CD4-positive, alpha-beta memory T cell (primary cell): ENCODE results near the gene UBE2Q2. TPM values are rescaled to one million over a fixed set of nuclear protein-coding genes. Genes with fewer than 3 reads are reported as not detected.

Experiments
- CTCF ChIA-PET: fragments of 350-600 bp; sonication (Branson Sonifier 250); formaldehyde crosslinking; loops from one replicate; lab custom pipeline; 2021; ENCODE audit warnings: inconsistent platforms; ENCODE audit not compliant: partially characterized antibody; lab: Charles Lee
- POLR2A ChIA-PET: fragments of 350-600 bp; sonication (Branson Sonifier 250); formaldehyde crosslinking; loops from one replicate; lab custom pipeline; 2021; ENCODE audit not compliant: partially characterized antibody; lab: Charles Lee
- DNase-seq, 5 donors: peaks; one replicate each; pipeline versions ENCODE4 v3.0.0 to v3.0.0-alpha.2; 2020 to 2022; ENCODE audit warnings: mixed read lengths in 1 of 5
- H3K27ac ChIP-seq: one replicate; pipeline ENCODE4 v1.7.0; 2013; ENCODE audit warnings: low read depth, low read length
- H3K27me3 ChIP-seq: 2 replicates; pipeline ENCODE4 v1.7.0; 2013; ENCODE audit warnings: mild to moderate bottlenecking, low read length, moderate library complexity; ENCODE audit not compliant: insufficient read depth
- H3K36me3 ChIP-seq: 2 replicates; pipeline ENCODE4 v1.7.0; 2013; ENCODE audit warnings: mild to moderate bottlenecking, low read length, moderate library complexity; ENCODE audit not compliant: insufficient read depth
- H3K4me1 ChIP-seq: 2 replicates; pipeline ENCODE4 v1.7.0; 2013; ENCODE audit warnings: mild to moderate bottlenecking, low read length, moderate library complexity; ENCODE audit not compliant: insufficient read depth
- H3K4me3 ChIP-seq, 2 donors: one replicate each; pipeline ENCODE4 v1.7.0; 2013; ENCODE audit warnings: low read length in 2 of 2, mild to moderate bottlenecking in 1 of 2
- H3K9me3 ChIP-seq, 2 donors: one replicate each; pipeline ENCODE4 v1.7.0; 2013; ENCODE audit warnings: low read length in 2 of 2, control low read depth in 1 of 2; ENCODE audit not compliant: control insufficient read depth in 1 of 2
- H3K27ac Mint-ChIP-seq, 7 donors: one replicate each; pipeline ENCODE4 v1.8.0; 2020 to 2021; ENCODE audit warnings: mixed read lengths in 7 of 7, mild to moderate bottlenecking in 6 of 7, inconsistent platforms in 3 of 7, moderate library complexity in 3 of 7
- H3K27me3 Mint-ChIP-seq, 2 donors: one replicate each; pipeline ENCODE4 v1.8.0; 2020 to 2021; ENCODE audit warnings: mixed read lengths in 2 of 2
- H3K36me3 Mint-ChIP-seq, 2 donors: one replicate each; pipeline ENCODE4 v1.8.0; 2020 to 2021; ENCODE audit warnings: mixed read lengths in 2 of 2, inconsistent platforms in 1 of 2, mild to moderate bottlenecking in 1 of 2
- H3K4me1 Mint-ChIP-seq, 4 donors: one replicate each; pipeline ENCODE4 v1.8.0; 2020 to 2021; ENCODE audit warnings: mixed read lengths in 4 of 4, mild to moderate bottlenecking in 1 of 4
- H3K4me3 Mint-ChIP-seq, 8 donors: one replicate each; pipeline ENCODE4 v1.8.0; 2020 to 2021; ENCODE audit warnings: mixed read lengths in 8 of 8, mild to moderate bottlenecking in 7 of 8, moderate library complexity in 6 of 8, inconsistent platforms in 3 of 8
- H3K9me3 Mint-ChIP-seq, 8 donors: one replicate each; pipeline ENCODE4 v1.8.0; 2020 to 2021; ENCODE audit warnings: mixed read lengths in 8 of 8, mild to moderate bottlenecking in 5 of 8, inconsistent platforms in 3 of 8, moderate library complexity in 1 of 8
- intact Hi-C: fragments of 100-400 bp; cut with micrococcal nuclease; formaldehyde crosslinking; loops from one replicate; pipeline ENCODE4 v1.15.1; 2023
- polyA plus RNA-seq, 2 donors: library from polyadenylated mRNA; unstranded; fragments of 300-500 nt; fragmentation: Illumina TruSeq; gene quantifications; one replicate each; pipeline ENCODE4 v1.2.3, GENCODE V29; 2021
- total RNA-seq, 2 experiments: library from RNA; stranded (reverse); gene quantifications; one replicate each; pipeline ENCODE4 v1.2.3, GENCODE V29; 2021

The UBE2Q2 gene
- total and polyA plus RNA-seq, 4 experiments from 2014 or later, result 38.0 to 67.1 (median 50.9) TPM

DNA sequence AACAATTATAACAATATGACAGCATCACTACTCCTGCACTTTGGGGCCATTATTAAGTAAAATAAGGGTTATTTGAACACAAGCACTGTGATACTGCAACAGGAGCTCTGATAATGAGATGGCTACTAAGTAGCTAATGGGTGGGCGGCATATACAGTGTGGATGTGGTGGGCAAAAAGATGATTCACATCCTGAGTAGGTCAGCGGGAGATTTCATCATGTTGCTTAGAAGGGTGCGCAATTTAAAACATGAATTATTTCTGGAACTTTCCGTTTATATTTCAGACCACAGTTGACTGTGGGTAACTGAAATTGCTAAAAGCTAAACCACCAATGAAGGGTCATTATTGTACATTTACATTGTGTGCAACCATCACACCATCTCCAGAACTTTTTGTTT is 102.7 kb downstream of the UBE2Q2 start:
- H3K36me3 Mint-ChIP-seq, result no peaks in the 10 kb centered on the region
- no peak for DNase-seq
- H3K27me3 ChIP-seq, result no peaks in the 10 kb centered on the region
- no peaks in the 10 kb centered on the region for H3K9me3 ChIP-seq
- H3K4me1 Mint-ChIP-seq, result no peaks in the 10 kb centered on the region
- no peaks in the 10 kb centered on the region for H3K36me3 ChIP-seq
- no peak overlapping the region for H3K27ac Mint-ChIP-seq
- no peak overlapping the region for H3K27ac ChIP-seq
- H3K9me3 Mint-ChIP-seq, result peaks cover 0 to 2% (median 0%) of the 10 kb centered on the region in 8 donors
- ChIA-PET CTCF (no interaction called here), POLR2A (no interaction called here)
- no peak overlapping the region for H3K4me3 Mint-ChIP-seq
- H3K27me3 Mint-ChIP-seq, result peaks cover 16 to 22% of the 10 kb centered on the region in 2 donors
- intact Hi-C loops, result no loop called here
- H3K4me1 ChIP-seq, result no peaks in the 10 kb centered on the region
- H3K4me3 ChIP-seq, result no peak overlapping the region

- Mint-ChIP-seq H3K27me3 (peaks cover 20 to 29% of the 10 kb centered on the region in 2 donors), H3K4me1 (no peaks in the 10 kb centered on the region), H3K27ac (no peak overlapping the region), H3K36me3 (no peaks in the 10 kb centered on the region), H3K4me3 (no peak overlapping the region), H3K9me3 (peaks cover 0 to 2% (median 0%) of the 10 kb centered on the region in 8 donors)
- no peaks in the 10 kb centered on the region for H3K9me3 ChIP-seq
- no peaks in the 10 kb centered on the region for H3K36me3 ChIP-seq
- intact Hi-C loops, result no loop called here
- H3K27me3 ChIP-seq, result no peaks in the 10 kb centered on the region
- no peaks in the 10 kb centered on the region for H3K4me1 ChIP-seq
- CTCF ChIA-PET, result no interaction called here
- DNase-seq, result no peak
- POLR2A ChIA-PET, result no interaction called here
- H3K27ac ChIP-seq, result no peak overlapping the region
- H3K4me3 ChIP-seq, result no peak overlapping the region
Measured at GRCh38 chr15:75947092-75947491, 103.8 kb downstream of the UBE2Q2 start.

- peaks cover 23 to 37% of the 10 kb centered on the region in 2 donors for H3K27me3 Mint-ChIP-seq
- ChIA-PET CTCF (interaction anchor here (0.6 kb wide), 1 partner anchor 15 kb away, joined by 3 read pairs; no protein-coding TSS in a partner anchor), POLR2A (no interaction called here)
Measured at GRCh38 chr15:75948761-75949296, 105.6 kb downstream of the UBE2Q2 start.

More at GRCh38 chr15:75948761-75949296, 105.6 kb downstream of the UBE2Q2 start:
- Mint-ChIP-seq H3K4me3 (no peak overlapping the region), H3K4me1 (peaks cover 0 to 5% (median 4%) of the 10 kb centered on the region in 4 donors), H3K36me3 (no peaks in the 10 kb centered on the region), H3K9me3 (peaks cover 0 to 2% (median 0%) of the 10 kb centered on the region in 8 donors), H3K27ac (no peak overlapping the region)
- H3K9me3 ChIP-seq, result no peaks in the 10 kb centered on the region
- H3K27ac ChIP-seq, result no peak overlapping the region
- no peaks in the 10 kb centered on the region for H3K27me3 ChIP-seq
- H3K4me1 ChIP-seq, result peaks cover 7% of the 10 kb centered on the region
- H3K36me3 ChIP-seq, result no peaks in the 10 kb centered on the region
- intact Hi-C loops, result no loop called here
- no peak for DNase-seq
- no peak overlapping the region for H3K4me3 ChIP-seq

Other genes starting within 250 kb of the UBE2Q2 start
- gene SNUPN, start 217.7 kb upstream of the UBE2Q2 start, total RNA-seq, result 10 to 100 TPM; 21.0 to 23.5 TPM
- gene SNUPN, start 217.7 kb upstream of the UBE2Q2 start, polyA plus RNA-seq, result 10 to 100 TPM; 25.2 to 35.2 TPM
- 10 to 100 TPM; 85.5 to 96.9 TPM for gene IMP3, start 203.2 kb upstream of the UBE2Q2 start, total RNA-seq
- 100 to 1,000 TPM; 191 to 211 TPM for gene IMP3, start 203.2 kb upstream of the UBE2Q2 start, polyA plus RNA-seq
- gene SNX33, start 195.5 kb upstream of the UBE2Q2 start, total RNA-seq, result 1 to 10 TPM; 3.5 to 3.8 TPM
- gene SNX33, start 195.5 kb upstream of the UBE2Q2 start, polyA plus RNA-seq, result 1 to 10 TPM in 1 of 2 donors, under 1 TPM in 1; 0.33 to 1.6 TPM
- not detected for gene CSPG4, start 130.6 kb upstream of the UBE2Q2 start, total RNA-seq
- not detected for gene CSPG4, start 130.6 kb upstream of the UBE2Q2 start, polyA plus RNA-seq
- 10 to 100 TPM; 29.7 to 30.1 TPM for gene FBXO22, start 60.4 kb downstream of the UBE2Q2 start, total RNA-seq
- gene FBXO22, start 60.4 kb downstream of the UBE2Q2 start, polyA plus RNA-seq, result 10 to 100 TPM; 13.8 to 18.4 TPM
- gene NRG4, start 169.0 kb downstream of the UBE2Q2 start, total RNA-seq, result not detected
- gene NRG4, start 169.0 kb downstream of the UBE2Q2 start, polyA plus RNA-seq, result not detected
- gene TMEM266, start 216.5 kb downstream of the UBE2Q2 start, total RNA-seq, result not detected
- not detected for gene TMEM266, start 216.5 kb downstream of the UBE2Q2 start, polyA plus RNA-seq